Heart left ventricle (tissue), 16 donors: ENCODE data around the gene LTC4S. TPM values are rescaled to one million over a fixed set of nuclear protein-coding genes. Genes with fewer than 3 reads are reported as not detected.

Experiments
- ATAC-seq, 4 donors: fragments of 200-7000 bp; cut with Tn5 transposase; one replicate each; pipeline ENCODE4 v1.9.1; 2020 to 2022; ENCODE audit warnings: moderate library complexity in 4 of 4, mild to moderate bottlenecking in 3 of 4, moderate number of reproducible peaks in 1 of 4
- DNase-seq, 5 donors: peaks; one replicate each; pipeline ENCODE4 v3.0.0-alpha.2; 2020
- H3K27ac ChIP-seq, 12 donors: fragments of 200-600 bp; sonication (generic) in 4 of 12; one replicate each; pipeline versions ENCODE4 v1.5.0 to v1.8.0; 2016 to 2022; ENCODE audit warnings: mild to moderate bottlenecking in 2 of 12
- H3K27me3 ChIP-seq, 9 donors: fragments of 200-600 bp; sonication (generic) in 2 of 9; one replicate each; pipeline versions ENCODE4 v1.5.1 to v1.8.0; 2016 to 2022; ENCODE audit warnings: mild to moderate bottlenecking in 3 of 9
- H3K36me3 ChIP-seq, 9 donors: fragments of 200-600 bp; sonication (generic) in 2 of 9; one replicate each; pipeline versions ENCODE4 v1.5.0 to v1.8.0; 2018 to 2022; ENCODE audit warnings: mild to moderate bottlenecking in 2 of 9
- H3K4me1 ChIP-seq, 12 donors: fragments of 200-600 bp; sonication (generic) in 4 of 12; one replicate each; pipeline versions ENCODE4 v1.5.0 to v1.8.0; 2016 to 2022; ENCODE audit warnings: mild to moderate bottlenecking in 3 of 12
- H3K4me3 ChIP-seq, 12 donors: fragments of 200-600 bp; sonication (generic) in 4 of 12; one replicate each; pipeline versions ENCODE4 v1.5.0 to v1.8.0; 2017 to 2022; ENCODE audit warnings: mild to moderate bottlenecking in 9 of 12, moderate library complexity in 4 of 12
- H3K9me3 ChIP-seq, 12 donors: fragments of 200-600 bp; sonication (generic) in 4 of 12; one replicate each; pipeline versions ENCODE4 v1.5.0 to v1.8.0; 2016 to 2022; ENCODE audit warnings: mild to moderate bottlenecking in 1 of 12
- CTCF ChIP-seq, 12 donors: fragments of 200-600 bp; sonication (generic) in 4 of 12; IDR thresholded peaks; one replicate each; pipeline versions ENCODE4 v1.5.0 to v1.8.0; 2018 to 2022; ENCODE audit warnings: antibody characterized with exemption in 12 of 12, mild to moderate bottlenecking in 5 of 12
- POLR2A ChIP-seq, 2 donors: fragments of 450-650 bp; IDR thresholded peaks; one replicate each; pipeline ENCODE4 v1.6.1; 2017; ENCODE audit warnings: antibody characterized with exemption in 2 of 2, mild to moderate bottlenecking in 2 of 2, moderate library complexity in 2 of 2
- WGBS, 4 donors: extraction: QIAGEN DNeasy Blood & Tissue Kit in 2 of 4; methylation state at CpG; one replicate each; pipeline versions ENCODE4 v1.1.5 to v1.1.7; 2013 to 2018; 5-methylcytosine and 5-hydroxymethylcytosine counted together
- intact Hi-C, 10 donors: fragments of 100-400 bp; cut with DNase I; formaldehyde crosslinking; loops; one replicate each; pipeline versions ENCODE4 v1.11.1 to v1.14.2; 2022
- polyA plus RNA-seq, 2 donors: library from polyadenylated mRNA; stranded (reverse); fragments of 200-250 nt; gene quantifications; one replicate each; pipeline ENCODE4 v1.2.3, GENCODE V29; 2013
- total RNA-seq, 9 donors: library from RNA; depleted of rRNA in 2 of 9; stranded (reverse); fragments of >200 nt in 2 of 9; fragmentation: NEBNext Ultra II Directional in 3 of 9; extraction: Animal tissue kit (Norgen Biotek cat#: 25700) in 3 of 9; gene quantifications; one replicate each; pipeline versions ENCODE4 v1.1.0 to v1.2.4, GENCODE V29; 2016 to 2023
- donor health status: ischemic (EF 13 %, LVEDD 7.1; RV severe dilation, severe dysfunction).
- donor health status: healthy with polysubstance abuse.
- donor health status: DM: no; HTN: yes; CAD: no.
- donor health status: DM: no; HTN: no; CAD: no.
- donor health status: ischemic (EF 25% LVEDD 6.9; RV normal size, moderate dysfunction).
- donor health status: ischemic (EF 25% LVEDD 5.7; RV mildly dilated, moderate dysfunction).
- donor health status: healthy.
- donor health status: DM: yes; HTN: yes; CAD: no.
- donor health status: ischemic (EF 35%, LVEDD 5.7; RV mildly dilated, moderate dysfunction).
- donor health status: nonischemic (EF 11% LVEDD 7.7; RV severe dilation, severe dysfunction).
- donor health status: DM: yes; HTN: yes; CAD: no.
- donor health status: PGD.
- donor health status: ischemic (EF 29% LVEDD 5.4; RV normal size, mild dysfunction).
- donor health status: nonischemic (EF 23%, LVEDD 6.1; RV moderate dilation, normal function).

The LTC4S gene
- total and polyA plus RNA-seq, 11 donors, result 3.3 to 16.7 (median 9.5) TPM

- Histone ChIP-seq H3K4me1 (peaks cover 0 to 89% (median 58%) of the 10 kb centered on the region in 12 donors), H3K27me3 (no peaks in the 10 kb centered on the region), H3K9me3 (no peaks in the 10 kb centered on the region), H3K27ac (peak overlapping the region in 3 of 12 donors; percentile 4 to 45 (median 7)), H3K36me3 (no peaks in the 10 kb centered on the region), H3K4me3 (no peak overlapping the region)
- intact Hi-C loops, result loop anchor here in 6 of 10 donors (5.0 to 10.0 kb wide), 4 partner anchors 37 to 147 kb away; partner anchors contain the start of genes TBC1D9B (in 3 of the 6) and MRNIP (in 1 of the 6)
- DNase-seq, result no peak
- TF ChIP-seq POLR2A (IDR thresholded peaks at IDR 0.05) (no peak), CTCF (IDR thresholded peaks at IDR 0.05) (no peak)
- 78 to 82% (median 81%) methylated on average over 9 of the region's 9 CpGs for WGBS, 4 donors
- ATAC-seq, result peak in 2 of 4 donors; percentile 45 to 66
These were observed 33.9 kb upstream of the LTC4S start for GRCh38 chr5:179759581-179760551.

GRCh38 chr5:179762079-179762780 is 31.6 kb upstream of the LTC4S start:
- peaks cover 0 to 21% (median 19%) of the 10 kb centered on the region in 9 donors for H3K36me3 ChIP-seq
- H3K27me3 ChIP-seq, result no peaks in the 10 kb centered on the region
- intact Hi-C loops, result loop anchor here in 8 of 10 donors (2.0 to 10.0 kb wide), 7 partner anchors 33 to 145 kb away; partner anchors contain the start of genes TBC1D9B (in 4 of the 8) and MRNIP (in 1 of the 8)
- peak overlapping the region in 3 of 12 donors; percentile 16 to 51 (median 35) for H3K27ac ChIP-seq
- H3K4me3 ChIP-seq, result no peak overlapping the region
- ATAC-seq, result peak in 2 of 4 donors; percentile 12 to 18
- 30 to 47% (median 35%) methylated on average over 8 to 10 of the region's 10 CpGs for WGBS, 4 donors
- no peak for DNase-seq
- TF ChIP-seq POLR2A (IDR thresholded peaks at IDR 0.05), result no peak
- no peak for TF ChIP-seq CTCF (IDR thresholded peaks at IDR 0.05)
- peaks cover 0 to 97% (median 67%) of the 10 kb centered on the region in 12 donors for H3K4me1 ChIP-seq
- no peaks in the 10 kb centered on the region for H3K9me3 ChIP-seq

- intact Hi-C loops, result loop anchor here in 8 of 10 donors (1.0 to 10.0 kb wide), 8 partner anchors 32 to 145 kb away; partner anchors contain the start of genes TBC1D9B (in 4 of the 8) and MRNIP (in 1 of the 8)
- Histone ChIP-seq H3K36me3 (peaks cover 0 to 27% (median 24%) of the 10 kb centered on the region in 9 donors), H3K27ac (peak overlapping the region in 3 of 12 donors; percentile 16 to 51 (median 35)), H3K9me3 (no peaks in the 10 kb centered on the region), H3K4me3 (no peak overlapping the region), H3K27me3 (no peaks in the 10 kb centered on the region), H3K4me1 (peaks cover 0 to 97% (median 67%) of the 10 kb centered on the region in 12 donors)
- ATAC-seq (no peak), DNase-seq (no peak)
- no peak for TF ChIP-seq CTCF (IDR thresholded peaks at IDR 0.05)
- no peak for TF ChIP-seq POLR2A (IDR thresholded peaks at IDR 0.05)
- WGBS, 4 donors, result 23 to 47% (median 32%) methylated on average over 3 of the region's 3 CpGs
These were observed 31.0 kb upstream of the LTC4S start for GRCh38 chr5:179762781-179763176.
